MM.1S (cell line): ENCODE data around the gene CLCA1.

Experiments used
- DNase-seq: peaks from one replicate; pipeline ENCODE4 v3.0.0-alpha.2; 2015
- H2AFZ ChIP-seq: fragments of 300-600 bp; sonication (generic); 2 replicates; pipeline ENCODE4 v1.6.0; 2016; ENCODE audit warnings: antibody characterized with exemption, low read length
- H3F3A ChIP-seq: fragments of 300-600 bp; sonication (generic); 2 replicates; pipeline ENCODE4 v1.6.1; 2016; ENCODE audit warnings: mild to moderate bottlenecking, antibody characterized with exemption, low read length, moderate library complexity, mixed read lengths; ENCODE audit not compliant: insufficient read depth
- H3K27ac ChIP-seq: fragments of 300-600 bp; sonication (generic); 2 replicates; pipeline ENCODE4 v1.5.1; 2016; ENCODE audit warnings: mild to moderate bottlenecking, low read length
- H3K27me3 ChIP-seq: fragments of 300-600 bp; sonication (generic); replicated peaks from 2 replicates; pipeline ENCODE4 v1.6.0; 2016; ENCODE audit warnings: low read length; ENCODE audit not compliant: insufficient read depth
- H3K36me3 ChIP-seq: fragments of 300-600 bp; sonication (generic); replicated peaks from 2 replicates; pipeline ENCODE4 v1.6.1; 2016; ENCODE audit warnings: mild to moderate bottlenecking, low read length, mixed read lengths; ENCODE audit not compliant: insufficient read depth
- H3K4me1 ChIP-seq: fragments of 300-600 bp; sonication (generic); 2 replicates; pipeline ENCODE4 v1.6.1; 2016; ENCODE audit warnings: low read length, mixed read lengths
- H3K4me2 ChIP-seq: fragments of 300-600 bp; sonication (generic); 2 replicates; pipeline ENCODE4 v1.6.0; 2016; ENCODE audit warnings: low read depth, low read length
- H3K4me3 ChIP-seq: fragments of 300-600 bp; sonication (generic); 2 replicates; pipeline ENCODE4 v1.5.1; 2016; ENCODE audit warnings: low read length, mixed read lengths
- H3K79me2 ChIP-seq: fragments of 300-600 bp; sonication (generic); 2 replicates; pipeline ENCODE4 v1.6.1; 2016; ENCODE audit warnings: mixed run types, low read length, mixed read lengths
- H3K9ac ChIP-seq: fragments of 300-600 bp; sonication (generic); 2 replicates; pipeline ENCODE4 v1.6.1; 2016; ENCODE audit warnings: low read length, mixed read lengths
- H3K9me2 ChIP-seq: fragments of 300-600 bp; sonication (generic); replicated peaks from 2 replicates; pipeline ENCODE4 v1.6.1; 2016; ENCODE audit warnings: mild to moderate bottlenecking, low read length, mixed read lengths; ENCODE audit not compliant: insufficient read depth
- H3K9me3 ChIP-seq: fragments of 300-600 bp; sonication (generic); replicated peaks from 2 replicates; pipeline ENCODE4 v1.6.1; 2016; ENCODE audit warnings: mild to moderate bottlenecking, low read length, mixed read lengths; ENCODE audit not compliant: insufficient read depth
- H4K20me1 ChIP-seq: fragments of 300-600 bp; sonication (generic); 2 replicates; pipeline ENCODE4 v1.6.1; 2016; ENCODE audit warnings: mild to moderate bottlenecking, low read length, moderate library complexity, mixed read lengths; ENCODE audit not compliant: insufficient read depth
- EZH2 ChIP-seq: fragments of 300-600 bp; sonication (generic); optimal IDR thresholded peaks from 2 replicates; pipeline ENCODE3; 2017; ENCODE audit warnings: low read depth, mild to moderate bottlenecking, antibody characterized with exemption, low read length, mixed read lengths
- EZH2phosphoT487 ChIP-seq: fragments of 300-600 bp; sonication (generic); IDR thresholded peaks from 2 replicates; pipeline ENCODE4 v1.6.1; 2018; ENCODE audit warnings: antibody characterized with exemption, low read length
- TF ChIP-seq, protein P1 (sequence below): fragments of 300-600 bp; sonication (generic); IDR thresholded peaks from 2 replicates; pipeline ENCODE4 v1.5.1; 2016; ENCODE audit warnings: antibody characterized with exemption, low read length, mixed read lengths

CLCA1 gene

DNA sequence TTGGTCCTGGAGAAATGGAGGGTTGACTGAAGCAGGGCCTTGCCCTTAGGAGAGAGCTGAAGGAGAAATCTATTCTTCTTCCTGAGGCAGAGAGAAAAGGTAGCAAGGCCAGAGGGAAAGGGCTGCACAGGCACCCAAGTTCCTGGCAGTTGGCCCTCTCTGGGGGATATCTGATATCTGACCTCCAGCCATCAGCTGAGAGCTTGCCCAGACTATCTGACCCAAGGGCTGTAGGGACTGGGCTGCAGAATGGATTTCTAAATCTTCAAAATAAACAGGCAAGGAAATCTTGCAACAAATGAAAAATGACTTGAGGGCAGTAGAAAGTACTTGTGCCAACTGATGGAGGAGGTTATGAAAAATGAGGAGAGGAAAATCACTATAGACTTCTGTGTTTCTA, 45.3 kb upstream of the CLCA1 start:
- TF ChIP-seq EZH2, result no peak
- TF ChIP-seq, protein P1, sequence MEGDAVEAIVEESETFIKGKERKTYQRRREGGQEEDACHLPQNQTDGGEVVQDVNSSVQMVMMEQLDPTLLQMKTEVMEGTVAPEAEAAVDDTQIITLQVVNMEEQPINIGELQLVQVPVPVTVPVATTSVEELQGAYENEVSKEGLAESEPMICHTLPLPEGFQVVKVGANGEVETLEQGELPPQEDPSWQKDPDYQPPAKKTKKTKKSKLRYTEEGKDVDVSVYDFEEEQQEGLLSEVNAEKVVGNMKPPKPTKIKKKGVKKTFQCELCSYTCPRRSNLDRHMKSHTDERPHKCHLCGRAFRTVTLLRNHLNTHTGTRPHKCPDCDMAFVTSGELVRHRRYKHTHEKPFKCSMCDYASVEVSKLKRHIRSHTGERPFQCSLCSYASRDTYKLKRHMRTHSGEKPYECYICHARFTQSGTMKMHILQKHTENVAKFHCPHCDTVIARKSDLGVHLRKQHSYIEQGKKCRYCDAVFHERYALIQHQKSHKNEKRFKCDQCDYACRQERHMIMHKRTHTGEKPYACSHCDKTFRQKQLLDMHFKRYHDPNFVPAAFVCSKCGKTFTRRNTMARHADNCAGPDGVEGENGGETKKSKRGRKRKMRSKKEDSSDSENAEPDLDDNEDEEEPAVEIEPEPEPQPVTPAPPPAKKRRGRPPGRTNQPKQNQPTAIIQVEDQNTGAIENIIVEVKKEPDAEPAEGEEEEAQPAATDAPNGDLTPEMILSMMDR, result no peak
- no peak for TF ChIP-seq EZH2phosphoT487
- Histone ChIP-seq H3K27ac (no peak overlapping the region), H3K9ac (no peak overlapping the region), H3K4me2 (no peak overlapping the region), H3K9me3 (no peaks in the 10 kb centered on the region), H4K20me1 (no peaks in the 10 kb centered on the region), H3K36me3 (no peaks in the 10 kb centered on the region), H3K79me2 (no peaks in the 10 kb centered on the region), H3F3A (no peaks in the 10 kb centered on the region), H3K27me3 (no peaks in the 10 kb centered on the region), H2AFZ (no peak overlapping the region), H3K9me2 (no peaks in the 10 kb centered on the region), H3K4me1 (no peaks in the 10 kb centered on the region), H3K4me3 (no peak overlapping the region)
- no peak for DNase-seq

DNA sequence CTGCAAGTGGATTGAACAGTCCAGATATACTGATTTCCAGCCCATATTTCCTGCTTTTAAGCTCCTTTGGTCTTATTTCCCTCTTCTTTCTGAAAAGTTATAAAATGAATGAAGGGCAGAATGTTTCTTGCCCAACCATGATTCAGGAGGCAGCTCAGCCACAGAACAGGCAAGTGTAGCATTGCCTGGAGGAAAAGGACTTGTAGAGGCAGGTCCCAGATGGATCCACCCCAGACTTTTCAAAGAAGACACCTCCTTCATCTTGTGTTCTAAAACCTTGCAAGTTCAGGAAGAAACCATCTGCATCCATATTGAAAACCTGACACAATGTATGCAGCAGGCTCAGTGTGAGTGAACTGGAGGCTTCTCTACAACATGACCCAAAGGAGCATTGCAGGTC, 44.9 kb upstream of the CLCA1 start, which contains the start of gene CLCA2:
TSS of gene CLCA2 (plus strand) at position 299 of the 400 bp plus-strand sequence. CDS start at position 376, 77 bp downstream.
- Histone ChIP-seq H3K36me3 (no peaks in the 10 kb centered on the region), H3K27ac (no peak within 1 kb of the TSS), H2AFZ (no peak within 1 kb of the TSS), H4K20me1 (no peaks in the 10 kb centered on the region), H3K27me3 (no peaks in the 10 kb centered on the region), H3K9me2 (no peaks in the 10 kb centered on the region), H3K4me1 (no peaks in the 10 kb centered on the region), H3K4me2 (no peak within 1 kb of the TSS), H3K9me3 (no peaks in the 10 kb centered on the region), H3K79me2 (no peaks in the 10 kb centered on the region), H3K4me3 (no peak within 1 kb of the TSS), H3F3A (no peaks in the 10 kb centered on the region), H3K9ac (no peak within 1 kb of the TSS)
- no peak for DNase-seq
- TF ChIP-seq EZH2 (no peak), EZH2phosphoT487 (no peak)
- TF ChIP-seq, protein P1, result no peak

DNA sequence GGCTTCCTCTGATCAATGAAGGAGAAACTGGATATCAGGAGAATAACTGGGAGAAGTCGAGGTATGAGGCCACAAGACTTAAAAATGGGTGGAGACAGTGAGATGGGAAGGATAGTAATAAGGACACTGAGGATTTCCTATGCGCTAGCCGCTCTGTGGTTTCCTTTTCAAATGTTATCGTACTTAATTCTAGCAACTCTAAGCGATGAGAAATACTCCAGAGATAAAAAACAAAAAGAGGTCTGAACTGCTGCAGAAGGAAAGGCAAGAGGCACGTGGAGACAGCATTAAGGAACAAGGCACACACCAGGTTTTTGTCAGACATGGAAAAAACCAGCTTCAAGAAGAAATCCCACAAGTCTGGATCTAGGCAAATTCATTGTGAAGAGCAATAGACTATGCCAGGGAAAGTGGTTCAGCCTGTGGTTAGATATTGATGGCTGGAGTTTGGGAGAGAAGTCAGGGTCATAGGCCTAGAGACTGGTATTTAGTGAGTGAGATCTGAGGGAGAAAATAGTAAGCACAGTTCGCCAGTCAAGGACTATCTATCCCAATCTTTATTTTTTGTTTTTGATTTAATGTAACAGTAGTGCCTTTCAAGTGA, 39.5 kb upstream of the CLCA1 start:
- DNase-seq, result no peak
- Histone ChIP-seq H3K36me3 (no peaks in the 10 kb centered on the region), H2AFZ (no peak overlapping the region), H3K4me3 (no peak overlapping the region), H3K79me2 (no peaks in the 10 kb centered on the region), H3K27me3 (no peaks in the 10 kb centered on the region), H3K4me1 (no peaks in the 10 kb centered on the region), H3K9ac (no peak overlapping the region), H3K27ac (no peak overlapping the region), H4K20me1 (no peaks in the 10 kb centered on the region), H3K9me3 (no peaks in the 10 kb centered on the region), H3K4me2 (no peak overlapping the region), H3K9me2 (no peaks in the 10 kb centered on the region), H3F3A (no peaks in the 10 kb centered on the region)
- TF ChIP-seq EZH2 (no peak), EZH2phosphoT487 (no peak)
- TF ChIP-seq, protein P1, result no peak
